Stimulated activated CD4-positive, alpha-beta T cell treated with anti-CD3 and anti-CD28 coated beads, Interleukin-2, amount 100 ng/mL, for 48 hours (primary cell): ENCODE results near the gene CAV1.
"Not testable (repeated sequence)": the region's sequence is repeated elsewhere in the genome, so short reads cannot be mapped to it uniquely, and the experiment has no call there.

Experiments used
- DNase-seq, 2 donors: peaks; one replicate each; pipeline ENCODE4 v3.0.0-alpha.2; 2020

The CAV1 gene

DNA sequence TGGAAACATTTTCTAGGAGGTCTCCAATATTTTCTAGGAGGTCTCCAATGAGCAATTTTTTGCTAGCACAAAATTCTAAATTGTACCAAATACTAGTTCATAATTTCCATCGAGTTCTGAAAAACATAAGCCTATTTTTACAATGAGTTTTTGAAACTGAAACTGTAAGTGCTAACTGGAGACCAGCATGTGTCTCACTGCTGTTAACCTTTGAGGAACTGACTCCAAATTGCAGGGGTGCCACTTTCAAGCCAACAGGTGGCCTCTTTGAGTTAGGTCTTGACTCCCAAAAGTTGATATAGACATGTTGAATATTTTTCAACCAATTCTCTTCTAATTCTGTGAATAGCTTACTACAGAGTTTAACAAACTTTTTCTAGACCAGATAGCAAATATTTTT is 58.8 kb downstream of the CAV1 start:
- no peak for DNase-seq

DNA sequence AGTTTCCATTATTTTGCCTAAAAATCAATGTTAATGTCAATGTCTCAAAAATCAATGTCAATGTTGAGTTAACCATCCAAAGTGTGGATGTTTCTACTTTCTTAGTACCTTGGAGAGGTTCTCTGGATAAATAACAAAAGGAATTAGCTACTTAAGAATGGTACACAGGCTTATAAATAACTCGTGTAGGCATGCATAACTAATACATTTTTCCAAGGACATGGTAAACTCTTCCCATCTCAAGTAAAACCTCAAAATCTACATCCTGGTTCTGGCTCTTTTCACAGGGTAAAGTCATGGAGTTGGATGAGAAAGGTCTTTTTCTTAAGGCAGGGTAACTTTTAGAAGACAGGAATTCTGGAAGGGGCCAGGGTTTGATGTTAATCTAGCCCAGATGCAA is 59.9 kb downstream of the CAV1 start:
- DNase-seq = no peak

DNA sequence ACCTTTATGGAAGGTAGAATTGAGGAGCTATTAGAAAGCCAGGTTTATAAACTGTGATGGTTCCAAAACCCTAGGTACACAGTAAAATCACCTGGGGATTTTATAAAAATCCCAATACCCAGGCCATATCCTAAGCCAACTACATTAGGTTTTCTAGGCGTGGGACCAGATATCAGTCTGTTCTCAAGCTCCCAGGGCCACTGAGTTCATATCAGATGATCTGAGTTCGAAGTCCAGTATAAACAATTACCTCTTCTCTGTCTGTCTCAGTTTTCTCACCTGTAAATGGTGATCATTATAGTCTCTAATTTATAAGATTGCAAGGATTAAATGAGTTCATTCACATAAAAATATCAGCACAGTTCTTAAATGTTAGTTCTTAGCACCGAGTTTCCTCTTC is 60.6 kb downstream of the CAV1 start:
- no peak for DNase-seq

DNA sequence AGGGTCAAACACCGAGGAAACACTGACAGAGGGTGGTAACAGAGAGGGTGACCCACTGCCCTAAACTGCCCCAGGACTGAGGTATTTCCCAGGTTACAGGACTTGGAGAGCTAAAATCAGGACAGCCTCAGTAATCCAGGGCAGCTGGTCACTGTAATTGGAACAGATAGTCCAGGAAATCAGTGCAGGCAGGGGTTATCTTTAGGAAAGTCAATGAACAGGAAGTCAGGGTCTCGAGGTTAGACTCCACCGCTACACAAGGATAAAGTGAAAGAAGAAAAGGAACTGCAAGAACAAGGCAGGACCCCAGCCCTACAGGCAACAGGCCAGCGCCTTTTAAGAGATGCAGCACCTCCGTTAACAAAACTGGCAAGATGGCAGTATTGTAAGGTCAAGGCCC is 61.1 kb downstream of the CAV1 start:
- DNase-seq = no peak

DNA sequence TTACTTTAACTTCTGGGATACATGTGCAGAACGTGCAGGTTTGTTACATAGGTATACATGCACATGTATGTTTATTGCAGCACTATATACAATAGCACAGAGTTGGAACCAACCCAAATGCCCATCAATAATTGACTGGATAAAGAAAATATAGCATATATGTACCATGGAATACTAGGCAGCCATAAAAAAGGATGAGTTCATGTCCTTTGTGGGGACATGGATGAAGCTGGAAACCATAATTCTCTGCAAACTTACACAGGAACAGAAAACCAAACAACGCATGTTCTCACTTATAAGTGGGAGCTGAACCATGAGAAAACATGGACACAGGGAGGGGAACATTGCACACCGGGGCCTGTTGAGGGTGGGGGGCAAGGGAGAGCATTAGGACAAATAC is 62.4 kb downstream of the CAV1 start:
- DNase-seq = not testable (repeated sequence)

DNA sequence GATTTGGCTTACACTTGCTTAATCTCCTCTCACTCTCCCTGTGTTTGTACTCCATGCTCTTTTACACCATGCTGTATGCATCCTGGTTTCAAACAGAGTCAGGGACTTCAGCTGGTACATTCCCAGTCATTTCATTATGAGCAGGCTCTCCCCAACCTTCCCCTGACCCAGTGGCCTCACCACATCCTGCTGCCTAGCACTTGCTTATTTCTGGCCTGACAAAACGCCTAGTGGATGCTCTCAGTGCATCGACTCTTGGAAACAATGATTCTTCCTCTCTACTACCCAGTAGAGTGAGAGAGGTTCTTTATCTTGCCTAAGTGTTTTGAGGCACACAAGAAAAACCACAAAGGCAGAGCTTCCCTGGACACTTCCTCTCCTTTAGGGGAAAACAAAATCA is 63.4 kb downstream of the CAV1 start:
- no peak for DNase-seq

DNA sequence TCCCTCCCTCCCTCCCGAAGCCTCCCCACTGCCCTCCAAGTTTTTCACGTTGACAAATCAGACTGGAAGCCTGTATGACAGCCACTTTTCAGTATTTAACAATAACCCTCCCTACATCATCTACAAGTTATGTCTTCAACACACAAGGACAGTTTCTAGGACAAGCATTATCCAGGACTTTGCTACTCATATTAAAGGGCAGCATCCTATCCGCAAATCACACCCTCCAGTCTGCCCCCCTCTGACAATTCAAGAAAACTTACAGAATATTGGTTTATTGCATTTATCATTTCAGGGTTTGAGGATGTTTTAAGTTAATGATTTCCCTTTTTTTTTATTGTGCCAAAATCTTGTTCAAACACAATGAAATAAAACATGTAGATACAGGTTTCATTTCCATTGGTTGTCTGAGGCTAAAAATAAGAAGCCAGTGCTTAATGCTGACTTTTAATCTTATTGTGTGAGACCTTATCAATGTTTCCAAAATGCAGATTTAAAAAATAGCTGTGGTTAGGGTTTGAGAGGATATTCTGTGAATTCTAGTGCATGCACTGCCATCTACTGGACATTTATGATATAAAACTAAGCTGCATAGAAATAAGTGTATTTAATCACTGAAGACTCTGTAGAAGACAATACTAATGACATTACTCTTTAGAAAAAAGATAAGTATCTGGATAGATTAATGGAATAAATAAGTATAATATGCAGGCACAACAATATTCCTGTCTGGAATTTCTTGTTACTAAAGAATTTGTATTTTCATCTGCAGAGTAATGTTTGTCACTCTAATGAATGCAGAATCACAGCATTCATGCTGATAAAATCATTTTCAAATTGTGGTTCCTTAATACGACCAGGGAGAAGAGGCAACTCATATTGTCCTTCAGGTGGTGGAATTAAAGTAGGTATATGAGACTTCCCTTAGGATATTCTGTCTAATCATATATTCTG is 64.1 kb downstream of the CAV1 start:
- no peak for DNase-seq

DNA sequence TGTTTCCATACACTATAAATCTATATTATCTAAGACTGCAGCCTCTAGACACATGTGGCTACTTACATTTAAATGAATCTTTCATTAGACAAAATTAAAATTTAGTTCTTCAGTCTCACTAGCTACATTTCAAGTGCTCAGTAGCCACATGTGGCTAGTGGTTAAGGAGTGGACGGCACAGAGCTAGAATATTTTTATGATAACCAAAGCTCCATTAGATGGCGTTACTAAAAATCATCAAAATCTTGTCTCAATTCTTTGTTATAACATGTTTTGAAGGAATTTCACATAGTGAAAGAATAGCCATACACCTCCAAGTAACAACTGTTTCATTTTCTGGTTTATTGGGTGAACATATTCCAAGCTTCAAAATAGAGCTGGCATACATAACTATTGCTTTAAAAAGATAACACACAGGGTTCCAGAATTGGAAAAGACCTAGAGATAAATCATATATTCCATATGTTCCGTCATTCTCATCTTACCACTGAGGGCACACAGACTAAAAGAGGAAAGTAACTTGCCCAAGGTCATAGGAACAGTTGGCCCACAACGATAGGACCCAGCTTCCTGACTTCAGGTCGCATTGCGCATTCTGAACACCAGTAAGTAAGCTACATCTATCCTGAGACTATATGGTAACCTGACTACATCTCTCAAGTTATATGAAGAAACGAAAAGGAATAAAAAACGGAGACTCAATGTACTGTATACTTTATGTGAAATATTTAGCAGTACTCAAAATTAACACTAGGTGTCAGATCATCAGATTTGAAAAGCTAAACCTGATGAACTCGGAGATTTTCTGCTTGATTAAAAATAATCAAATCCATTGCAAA is 66.6 kb downstream of the CAV1 start:
- no peak for DNase-seq

DNA sequence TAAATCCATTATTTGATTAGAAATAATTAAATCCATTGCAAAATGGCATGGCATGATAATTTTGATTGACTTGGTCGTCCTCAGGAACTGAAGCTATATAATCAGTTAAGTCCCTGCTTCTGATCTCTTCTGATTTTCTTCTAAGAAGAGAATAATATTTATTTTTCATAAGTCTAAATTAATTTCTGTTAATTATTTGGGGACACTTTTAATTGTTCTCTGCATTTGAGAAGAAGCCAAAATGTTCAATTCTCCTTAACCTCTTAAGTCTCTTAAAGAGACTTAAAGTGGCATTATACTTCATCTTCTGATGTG is 67.2 kb downstream of the CAV1 start:
- DNase-seq = no peak

DNA sequence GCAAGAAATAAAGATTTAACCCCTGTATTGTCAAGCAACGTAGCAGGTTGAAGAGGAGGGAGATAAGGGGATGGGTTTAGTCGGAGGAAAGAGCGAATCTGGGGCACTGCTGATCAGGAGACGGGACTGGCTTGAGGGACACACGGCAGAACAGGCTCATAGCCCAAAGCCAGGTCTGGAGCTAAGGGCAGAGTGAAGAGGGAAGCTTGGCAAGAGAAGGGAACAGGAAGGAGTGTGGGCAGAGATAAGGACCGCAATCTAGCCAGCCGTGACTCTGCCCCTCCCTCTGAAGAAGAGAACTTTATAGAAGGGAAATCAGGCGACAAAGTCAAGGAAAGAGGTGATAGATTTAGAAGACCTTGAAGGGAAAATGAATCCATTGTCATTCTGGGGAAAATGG is 67.6 kb downstream of the CAV1 start:
- DNase-seq = no peak

DNA sequence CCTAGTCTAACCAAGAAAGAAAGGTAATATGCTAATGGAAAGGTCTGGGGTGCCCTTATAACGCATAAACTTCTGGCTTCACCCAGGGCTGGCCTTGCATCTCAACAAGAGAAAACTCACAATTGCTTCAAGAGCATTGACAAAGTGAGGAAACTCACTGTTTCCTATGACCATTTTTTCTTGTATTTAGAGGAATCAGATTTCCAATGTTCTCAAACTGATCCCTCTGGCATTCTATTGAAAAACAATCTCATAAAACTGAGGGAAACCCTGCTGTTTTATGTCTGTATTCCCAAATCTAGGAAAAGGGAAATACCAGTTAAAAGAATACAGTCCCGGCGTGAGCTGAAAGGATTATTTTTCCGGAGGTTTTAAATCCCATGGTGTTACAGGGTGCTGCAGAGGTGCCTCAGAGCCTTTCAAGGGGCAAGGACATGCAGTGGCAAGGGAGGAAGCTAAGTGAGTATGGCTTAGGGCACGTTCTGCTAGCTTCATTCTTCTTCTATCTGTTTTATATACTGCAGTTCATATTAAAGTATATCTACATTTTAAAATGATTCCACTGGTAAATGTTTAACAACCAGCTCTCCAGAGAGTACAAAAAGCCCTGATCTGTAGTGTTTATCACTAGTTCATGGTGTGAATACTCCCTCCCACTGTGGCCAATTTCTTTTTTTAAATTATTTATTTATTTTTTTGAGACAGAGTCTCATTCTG is 68.7 kb downstream of the CAV1 start:
- no peak for DNase-seq

DNA sequence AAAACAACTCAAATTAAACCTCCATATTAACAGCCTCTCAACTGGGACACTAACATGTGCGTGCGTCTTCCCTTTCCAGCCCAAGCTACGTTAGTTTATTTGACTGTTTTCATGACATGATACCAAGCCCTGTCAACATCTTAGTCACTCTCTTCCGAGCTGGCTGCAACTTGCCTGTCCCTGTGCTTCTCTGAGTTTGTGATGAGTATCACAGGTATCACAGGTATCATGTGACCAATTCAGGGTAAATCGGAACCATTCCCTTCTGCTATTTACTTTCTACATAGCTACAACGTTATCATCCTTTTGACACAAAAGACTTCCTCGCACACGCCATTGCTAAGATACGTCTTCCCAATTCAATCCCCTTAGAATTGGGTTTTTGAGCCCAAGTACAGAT is 70.2 kb downstream of the CAV1 start:
- no peak for DNase-seq

DNA sequence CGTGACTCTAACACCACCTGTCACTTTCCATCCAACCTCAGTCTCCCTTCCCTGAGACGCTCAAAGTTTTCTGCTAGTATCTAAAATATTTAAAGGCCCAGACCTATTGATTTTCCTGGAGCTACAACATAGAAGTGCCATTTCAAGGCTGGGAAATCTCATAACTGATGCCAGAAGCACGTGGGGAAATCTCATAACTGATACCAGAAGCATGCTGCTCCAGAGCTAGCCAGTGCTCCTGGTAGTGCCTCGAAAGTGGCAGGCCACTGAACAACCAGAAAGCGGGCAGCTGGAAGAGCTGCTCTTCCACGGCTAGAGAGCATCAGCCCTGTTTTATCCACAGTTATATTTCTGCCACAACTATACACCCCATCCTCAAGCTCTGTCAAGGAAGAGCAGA is 72.5 kb downstream of the CAV1 start:
- DNase-seq = no peak

DNA sequence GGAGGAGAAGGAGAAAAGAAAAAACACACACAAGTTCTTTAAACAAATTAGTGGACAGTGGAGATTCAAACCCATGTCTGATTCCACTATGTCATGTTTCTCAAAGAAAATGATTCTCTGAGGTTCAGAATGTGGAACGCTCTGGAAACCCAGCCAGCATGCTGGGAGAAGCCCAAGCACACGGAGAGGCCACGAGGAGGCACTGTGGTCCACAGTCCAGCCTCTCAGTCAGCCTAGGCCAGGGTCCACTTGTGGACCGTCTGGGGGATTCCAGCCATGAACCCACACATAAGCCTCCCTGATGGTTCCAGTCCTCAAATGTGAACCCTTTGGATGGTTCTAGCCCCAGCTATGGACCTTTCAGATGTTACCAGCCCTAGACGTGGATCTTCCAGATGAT is 73.4 kb downstream of the CAV1 start:
- DNase-seq = no peak

DNA sequence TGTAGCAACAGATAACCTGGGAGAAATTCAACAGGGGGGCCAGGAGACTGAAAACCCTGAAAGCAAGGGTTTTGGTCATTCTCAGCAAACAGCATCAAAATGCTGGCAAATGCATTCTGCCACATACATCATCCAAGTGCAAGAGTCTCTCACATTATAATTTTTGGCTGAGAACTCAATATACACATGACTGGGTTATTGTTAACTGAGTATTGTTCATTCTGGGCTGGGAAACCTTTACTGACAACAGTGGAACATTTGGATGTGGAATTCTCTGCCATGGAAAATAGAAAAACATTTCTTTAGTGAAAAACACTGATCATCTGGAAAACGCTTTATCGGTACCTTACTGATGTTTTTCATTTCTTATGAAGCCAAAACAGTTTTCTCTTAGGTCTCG is 74.0 kb downstream of the CAV1 start:
- no peak for DNase-seq

DNA sequence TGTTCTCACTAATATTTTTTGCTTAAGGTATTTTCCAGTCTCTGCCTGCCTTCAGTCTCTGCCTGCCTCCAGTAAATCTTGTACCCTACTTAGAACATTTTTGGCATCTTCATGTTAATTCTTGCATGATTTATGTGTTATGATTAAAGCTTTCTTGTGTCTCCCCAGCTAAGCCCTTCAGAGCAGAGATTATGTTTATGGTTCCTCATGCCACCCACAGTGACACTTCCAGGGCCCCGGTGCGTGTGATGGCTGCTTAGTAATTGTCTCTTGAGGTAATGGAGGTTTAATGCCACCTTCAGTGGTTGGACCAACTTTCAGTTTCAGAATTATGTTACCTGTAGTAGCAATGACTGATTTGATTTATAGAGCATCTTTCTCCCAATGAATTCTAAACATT is 76.6 kb downstream of the CAV1 start:
- no peak for DNase-seq

DNA sequence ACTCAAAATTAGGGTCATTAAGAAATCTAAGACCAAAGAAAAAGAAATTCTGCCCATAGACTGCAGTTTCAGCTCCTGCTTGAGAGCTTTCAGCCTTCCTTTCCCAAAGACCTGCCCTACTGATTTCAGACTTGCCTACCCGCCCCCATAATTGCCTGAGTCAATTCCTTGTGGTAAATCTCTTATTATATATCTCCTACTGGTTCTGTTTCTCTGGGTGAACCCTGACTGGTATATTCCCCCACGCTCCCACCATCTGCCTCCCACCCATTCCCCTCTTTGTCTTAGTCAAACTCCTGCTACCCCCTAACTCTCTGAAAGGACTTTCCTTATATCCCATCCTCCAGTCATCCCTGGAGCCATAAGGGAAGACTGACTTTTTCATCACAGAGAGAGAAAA is 82.5 kb downstream of the CAV1 start:
- no peak for DNase-seq

DNA sequence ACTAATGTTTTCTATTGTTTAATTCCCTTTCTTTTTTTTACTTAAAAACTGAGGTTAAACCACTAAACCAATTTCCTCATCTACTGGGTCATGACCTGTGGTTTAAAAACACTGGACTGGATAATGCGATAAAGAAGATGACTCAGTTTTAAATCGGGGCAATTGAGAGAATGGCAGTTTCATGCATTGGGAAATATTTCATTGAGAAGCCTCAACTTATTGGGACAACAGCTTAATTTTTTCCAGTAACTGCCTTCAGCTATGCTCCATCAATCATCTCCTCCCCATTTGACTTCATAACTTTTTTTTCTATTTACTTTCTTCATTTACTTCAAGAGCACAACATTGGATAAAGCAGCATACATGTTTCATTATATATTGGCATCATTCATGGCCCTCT is 85.4 kb downstream of the CAV1 start:
- no peak for DNase-seq

DNA sequence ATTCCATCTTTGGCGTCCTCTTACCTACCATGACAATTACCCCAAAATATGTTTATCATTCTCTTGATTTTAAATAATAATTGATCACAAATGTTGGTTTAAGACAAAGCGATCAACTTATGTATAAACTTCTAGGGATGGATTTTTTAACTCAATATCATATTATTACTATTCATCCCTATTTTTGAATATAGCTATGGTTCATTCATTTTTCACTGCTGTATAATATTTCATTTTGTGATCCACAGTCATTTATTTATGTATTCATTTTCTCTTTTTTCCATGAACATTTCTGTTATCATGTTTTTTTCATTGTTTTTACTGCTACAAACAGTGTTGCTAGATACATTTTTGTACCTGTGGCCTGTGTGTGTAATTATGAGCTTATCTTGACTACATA is 85.9 kb downstream of the CAV1 start:
- no peak for DNase-seq
